K562 (cell line): ENCODE data around the gene MS4A4E.
"Not testable (repeated sequence)": the region's sequence is repeated elsewhere in the genome, so short reads cannot be mapped to it uniquely, and the experiment has no call there.

Experiments used
- E4F1 ChIP-seq: fragments of 250-450 bp; sonication (Bioruptor Pico); IDR thresholded peaks from 2 replicates; pipeline ENCODE4 v1.5.0; 2021; ENCODE audit warnings: mild to moderate bottlenecking, borderline replicate concordance
- EZH2 ChIP-seq: IDR thresholded peaks from 2 replicates; pipeline ENCODE4 v1.6.1; 2012; ENCODE audit warnings: low read depth, mild to moderate bottlenecking, inconsistent platforms, low read length, borderline replicate concordance

GRCh38 chr11:60201334-60201733, 41.6 kb downstream of the MS4A4E start:
- not testable (repeated sequence) for TF ChIP-seq E4F1 (CRISPR knock-in tag); EZH2
